ENCODE measurements around the gene B3GNT5.

Gene B3GNT5, protein sequence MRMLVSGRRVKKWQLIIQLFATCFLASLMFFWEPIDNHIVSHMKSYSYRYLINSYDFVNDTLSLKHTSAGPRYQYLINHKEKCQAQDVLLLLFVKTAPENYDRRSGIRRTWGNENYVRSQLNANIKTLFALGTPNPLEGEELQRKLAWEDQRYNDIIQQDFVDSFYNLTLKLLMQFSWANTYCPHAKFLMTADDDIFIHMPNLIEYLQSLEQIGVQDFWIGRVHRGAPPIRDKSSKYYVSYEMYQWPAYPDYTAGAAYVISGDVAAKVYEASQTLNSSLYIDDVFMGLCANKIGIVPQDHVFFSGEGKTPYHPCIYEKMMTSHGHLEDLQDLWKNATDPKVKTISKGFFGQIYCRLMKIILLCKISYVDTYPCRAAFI

DNA sequence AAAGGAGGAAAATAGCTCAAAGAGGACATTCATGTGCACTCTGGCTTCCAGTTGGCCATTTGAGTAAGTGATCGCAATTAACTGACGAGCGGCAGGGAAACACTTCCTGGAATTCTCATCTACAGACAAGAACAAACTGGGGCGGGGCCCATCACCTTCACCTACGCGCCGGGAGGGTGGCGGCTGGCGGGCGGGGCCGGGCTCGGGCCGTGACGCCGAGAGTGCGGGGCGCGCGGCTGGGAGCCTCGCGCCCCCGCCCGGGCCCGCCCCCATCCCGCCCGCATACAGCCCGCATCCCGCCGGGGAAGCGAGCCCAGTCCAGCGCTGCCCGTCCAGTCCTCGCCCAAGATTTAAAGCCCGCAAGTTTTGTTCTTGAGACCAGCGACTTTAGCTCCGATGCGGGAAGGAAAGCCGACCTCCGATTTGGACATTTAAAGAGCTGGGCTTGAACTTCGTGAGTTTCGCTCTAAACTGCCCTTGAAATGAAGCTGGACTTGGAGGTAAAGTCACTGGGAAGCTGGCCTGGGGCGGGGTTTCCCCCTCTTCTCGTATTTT lies at the start of gene B3GNT5:
TSS of gene B3GNT5 (plus strand) at position 281 of the 555 bp plus-strand sequence. CDS start 16,546 bp downstream, outside the sequence.
- peak in 2 of 3 experiments; percentile 44 for DNase-seq (ENCODE audit: low read depth in 3 of 3)

- no peak for DNase-seq (ENCODE audit: low read depth in 3 of 3)
Measured at GRCh38 chr3:183203670-183204069, 49.4 kb upstream of the B3GNT5 start.

DNA sequence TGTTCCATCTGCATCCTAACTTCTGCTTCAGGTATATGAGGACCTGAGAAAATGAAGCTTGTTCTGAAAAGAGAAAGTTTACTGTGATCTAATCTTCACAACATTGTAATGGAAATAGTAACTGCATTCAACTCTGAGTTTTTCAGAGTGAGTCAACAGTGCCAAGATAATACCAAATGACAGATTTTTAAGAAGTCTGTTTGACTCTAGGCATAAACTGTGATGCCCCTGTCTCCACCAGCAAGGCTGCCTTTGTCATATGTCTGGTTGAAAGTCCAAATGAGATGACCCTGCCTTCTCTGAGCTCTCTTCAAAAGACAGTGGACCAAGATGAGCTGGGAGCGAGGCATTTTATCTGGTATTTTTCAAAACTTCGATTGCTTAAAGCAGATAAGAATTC lies 44.8 kb upstream of the B3GNT5 start:
- DNase-seq (ENCODE audit: low read depth in 3 of 3): no peak

DNA sequence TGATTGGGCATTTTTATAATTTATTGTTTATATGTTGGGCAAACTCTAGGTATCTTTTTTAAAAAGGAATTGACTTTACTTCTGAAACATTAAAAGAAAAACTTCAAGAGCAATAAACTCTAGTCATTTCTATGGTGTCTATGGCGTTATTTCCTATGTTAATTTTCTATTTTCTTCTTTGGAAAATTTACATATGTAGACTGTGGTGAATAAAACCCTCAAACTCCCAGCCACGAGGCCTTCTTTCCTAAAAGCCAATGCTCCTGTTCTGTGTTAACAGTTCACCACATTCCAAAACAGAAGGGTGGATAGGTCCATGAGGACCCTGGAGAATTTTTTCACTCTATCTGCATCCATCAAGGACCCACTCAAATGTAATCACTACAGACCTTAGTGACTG lies 44.3 kb upstream of the B3GNT5 start:
- DNase-seq (ENCODE audit: low read depth in 3 of 3): no peak

DNA sequence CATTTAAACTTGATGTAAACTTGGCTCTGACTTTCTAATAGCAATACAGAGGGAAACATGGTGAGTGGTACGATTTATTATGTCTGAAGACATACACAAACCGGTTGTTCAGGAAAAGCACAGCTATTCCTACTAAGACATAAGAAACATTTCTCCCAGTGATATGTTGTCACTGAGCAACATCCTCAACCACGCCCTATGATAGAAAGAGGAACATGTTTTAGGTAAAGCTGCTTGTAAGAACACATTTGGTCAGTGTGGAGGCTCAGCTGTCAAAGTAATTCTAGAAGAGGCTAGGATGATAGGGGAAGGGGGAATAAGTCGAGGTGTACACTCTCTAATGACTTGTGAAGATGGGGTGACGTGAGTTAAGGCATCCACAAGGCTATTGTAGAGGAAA lies 42.7 kb upstream of the B3GNT5 start:
- no peak for DNase-seq (ENCODE audit: low read depth in 3 of 3)

- peak in 1 of 3 experiments; percentile 41 for DNase-seq (ENCODE audit: low read depth in 3 of 3)
Measured at GRCh38 chr3:183210862-183211341, 42.2 kb upstream of the B3GNT5 start.

GRCh38 chr3:183211352-183211751 lies 41.7 kb upstream of the B3GNT5 start:
- DNase-seq (ENCODE audit: low read depth in 3 of 3): no peak

DNA sequence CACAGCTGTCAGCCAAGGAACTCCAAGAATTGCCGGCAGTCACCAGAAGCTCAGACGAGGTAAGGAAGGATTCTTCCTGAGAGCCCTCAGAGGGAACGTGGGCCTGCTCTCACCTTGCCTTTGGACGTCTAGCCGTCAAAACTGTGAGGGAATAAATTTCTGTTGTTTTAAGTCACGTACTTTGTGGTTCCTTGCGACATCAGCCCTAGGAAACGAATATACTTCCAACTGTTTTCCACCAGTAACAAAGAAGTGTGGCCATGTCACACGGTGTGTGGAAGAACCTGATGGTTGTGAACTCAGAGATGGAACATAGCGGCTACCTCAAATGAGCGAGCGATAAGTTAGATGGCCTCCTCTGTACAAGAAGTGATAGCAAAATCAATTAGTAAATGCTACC lies 41.0 kb upstream of the B3GNT5 start:
- no peak for DNase-seq (ENCODE audit: low read depth in 3 of 3)

GRCh38 chr3:183212565-183212964 lies 40.5 kb upstream of the B3GNT5 start:
- no peak for DNase-seq (ENCODE audit: low read depth in 3 of 3)

- DNase-seq (ENCODE audit: low read depth in 3 of 3): no peak
Measured at GRCh38 chr3:183213415-183214276, 39.4 kb upstream of the B3GNT5 start.

DNA sequence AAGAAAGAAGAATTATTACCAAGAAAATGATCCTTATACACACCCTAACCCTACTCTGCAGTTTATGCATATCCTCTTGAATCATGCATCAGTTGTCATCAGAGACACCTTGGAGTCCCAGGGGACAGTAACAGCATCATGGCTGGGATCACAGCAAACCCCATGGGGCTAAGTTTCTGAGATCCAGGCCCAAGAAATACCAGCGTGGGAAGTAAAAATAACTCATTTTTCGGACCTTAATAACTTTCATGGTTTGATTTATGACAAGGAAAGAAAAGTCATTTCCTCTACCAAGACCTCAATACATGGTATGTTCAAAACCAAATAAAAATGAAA lies 38.8 kb upstream of the B3GNT5 start:
- no peak for DNase-seq (ENCODE audit: low read depth in 3 of 3)

- no peak for DNase-seq (ENCODE audit: low read depth in 3 of 3)
Measured at GRCh38 chr3:183215591-183216202, 37.4 kb upstream of the B3GNT5 start.

- DNase-seq (ENCODE audit: low read depth in 3 of 3): no peak
Measured at GRCh38 chr3:183217548-183218332, 35.3 kb upstream of the B3GNT5 start.

- no peak for DNase-seq (ENCODE audit: low read depth in 3 of 3)
Measured at GRCh38 chr3:183218826-183219225, 34.2 kb upstream of the B3GNT5 start.

DNA sequence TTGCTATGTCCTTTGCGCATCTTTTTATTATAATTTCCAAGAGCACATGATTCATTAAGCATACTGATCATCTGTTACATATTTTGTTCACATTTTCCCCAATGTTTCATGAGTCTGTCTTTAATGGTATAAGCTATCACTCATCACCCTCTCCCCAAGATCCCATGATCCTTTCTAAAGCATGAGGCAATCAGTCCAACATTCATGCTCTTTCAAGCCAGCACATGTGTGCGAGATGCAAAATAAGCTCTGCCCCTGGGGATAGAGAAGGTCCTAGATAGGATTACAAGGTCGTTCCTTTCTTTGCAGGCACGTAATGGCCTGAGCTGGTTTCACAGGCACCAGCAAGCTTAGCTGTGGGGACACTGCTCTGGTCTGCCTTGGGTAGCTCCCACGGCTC lies 32.2 kb upstream of the B3GNT5 start:
- DNase-seq (ENCODE audit: low read depth in 3 of 3): no peak

DNA sequence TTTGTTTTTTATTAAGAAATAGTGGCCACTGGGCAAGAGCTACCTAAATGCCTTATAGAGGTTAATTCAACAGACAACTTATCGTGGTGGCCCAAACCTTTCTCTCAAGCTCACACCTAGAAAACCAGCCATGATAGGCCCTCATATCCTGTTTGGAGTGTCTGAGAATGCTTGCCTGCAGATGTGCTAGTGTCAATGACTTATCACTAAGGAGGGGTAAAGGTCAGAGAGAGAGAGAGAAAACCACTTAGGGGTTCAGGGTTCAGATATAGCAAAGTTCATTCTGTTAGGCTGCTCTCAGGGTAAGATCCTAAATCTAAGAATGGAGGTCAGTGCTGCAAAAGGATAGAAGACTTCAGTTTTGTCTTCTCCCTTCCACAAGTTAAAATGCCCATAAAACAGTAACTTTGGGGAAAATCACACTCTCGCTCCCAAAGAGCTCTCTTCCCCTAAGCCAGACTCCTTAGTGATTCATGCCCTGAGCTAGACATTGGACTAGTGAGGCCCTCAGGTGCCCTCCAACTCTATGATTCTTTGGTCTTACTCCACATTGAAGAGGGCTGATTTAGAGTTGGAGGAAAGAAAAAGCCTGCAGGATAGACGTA lies 30.3 kb upstream of the B3GNT5 start:
- no peak for DNase-seq (ENCODE audit: low read depth in 3 of 3)

- no peak for DNase-seq (ENCODE audit: low read depth in 3 of 3)
Measured at GRCh38 chr3:183224180-183224970, 28.7 kb upstream of the B3GNT5 start.

DNA sequence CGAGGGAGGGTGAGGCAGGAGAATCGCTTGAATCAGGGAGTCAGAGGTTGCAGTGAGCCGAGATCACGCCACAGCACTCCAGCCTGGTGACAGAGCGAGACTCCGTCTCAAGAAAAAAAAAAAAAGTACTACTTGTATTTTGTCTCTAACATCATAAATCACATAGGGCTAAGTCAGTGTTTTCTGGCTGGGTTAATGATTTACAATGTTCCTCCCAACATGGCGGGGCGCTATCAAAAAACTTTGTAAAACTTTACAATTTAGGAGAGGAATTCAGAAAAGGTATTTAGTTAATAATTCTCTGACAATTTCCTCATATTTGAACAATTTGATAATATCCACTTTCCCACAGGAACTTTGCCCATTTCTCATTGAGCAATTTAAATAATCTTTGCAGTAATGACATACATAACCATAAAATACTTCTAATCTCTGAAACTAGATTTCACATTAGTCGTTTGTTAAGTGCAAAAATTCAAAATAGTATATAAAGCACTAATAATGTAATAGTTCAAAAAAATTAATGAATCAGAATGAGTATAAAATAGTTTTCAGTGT lies 26.6 kb upstream of the B3GNT5 start:
- DNase-seq (ENCODE audit: low read depth in 3 of 3): no peak

- no peak for DNase-seq (ENCODE audit: low read depth in 3 of 3)
Measured at GRCh38 chr3:183227586-183227985, 25.5 kb upstream of the B3GNT5 start.

- DNase-seq (ENCODE audit: low read depth in 3 of 3): no peak
Measured at GRCh38 chr3:183229178-183229577, 23.9 kb upstream of the B3GNT5 start.
